Progenitor cell of endocrine pancreas (in vitro differentiated cells): ENCODE results near the gene DGCR2. TPM values are rescaled to one million over a fixed set of nuclear protein-coding genes. Genes with fewer than 3 reads are reported as not detected.

ENCODE experiments used
- DNase-seq: peaks from one replicate; pipeline ENCODE4 v3.0.0; 2021; ENCODE audit warnings: low spot score; ENCODE audit not compliant: unreplicated experiment
- H3K27ac Mint-ChIP-seq: 2 replicates; pipeline ENCODE4 v1.8.0; 2021; ENCODE audit warnings: mild to moderate bottlenecking, moderate library complexity, mixed read lengths
- H3K27me3 Mint-ChIP-seq: 2 replicates; pipeline ENCODE4 v1.8.0; 2021; ENCODE audit warnings: mixed read lengths
- H3K36me3 Mint-ChIP-seq: 2 replicates; pipeline ENCODE4 v1.8.0; 2022; ENCODE audit warnings: mixed read lengths; ENCODE audit not compliant: insufficient read depth
- H3K4me1 Mint-ChIP-seq: 2 replicates; pipeline ENCODE4 v1.8.0; 2021; ENCODE audit warnings: low read depth, mixed read lengths
- H3K4me3 Mint-ChIP-seq: 2 replicates; pipeline ENCODE4 v1.8.0; 2021; ENCODE audit warnings: low read depth, mild to moderate bottlenecking, moderate library complexity, mixed read lengths
- H3K9me3 Mint-ChIP-seq: 2 replicates; pipeline ENCODE4 v1.8.0; 2021; ENCODE audit warnings: low read depth, mixed read lengths
- total RNA-seq: library from RNA; stranded (reverse); gene quantifications from 2 replicates; pipeline ENCODE4 v1.2.1, GENCODE V29; 2021
- TF ChIP-seq, protein P1 (sequence below): fragments of 200-600 bp; sonication (generic); IDR thresholded peaks from one replicate; pipeline ENCODE4 v1.5.0; 2021; ENCODE audit warnings: antibody characterized with exemption, mild to moderate bottlenecking; ENCODE audit not compliant: unreplicated experiment

Gene DGCR2
- total RNA-seq, 1 donor from 2014 or later: 89.1 TPM

DNA sequence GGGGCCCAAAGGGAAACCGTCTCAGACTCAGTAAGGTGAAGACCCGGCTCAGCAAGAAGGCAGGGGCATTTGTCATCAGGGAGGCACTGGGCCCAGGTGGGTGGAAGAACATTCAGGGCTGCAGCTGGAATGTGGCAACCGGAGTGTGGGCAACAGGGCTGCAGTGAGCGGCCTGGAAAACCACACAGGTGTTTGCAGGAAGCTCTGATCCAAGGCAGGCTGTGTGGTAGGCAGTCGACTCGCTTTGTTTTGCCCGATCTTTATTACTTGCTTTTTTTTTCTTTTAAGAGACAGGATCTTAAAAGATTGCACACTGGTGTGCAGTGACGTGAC is 82.8 kb downstream of the DGCR2 start:
- no peaks in the 10 kb centered on the region for H3K27me3 Mint-ChIP-seq
- no peaks in the 10 kb centered on the region for H3K9me3 Mint-ChIP-seq
- no peak for DNase-seq
- TF ChIP-seq, protein P1, sequence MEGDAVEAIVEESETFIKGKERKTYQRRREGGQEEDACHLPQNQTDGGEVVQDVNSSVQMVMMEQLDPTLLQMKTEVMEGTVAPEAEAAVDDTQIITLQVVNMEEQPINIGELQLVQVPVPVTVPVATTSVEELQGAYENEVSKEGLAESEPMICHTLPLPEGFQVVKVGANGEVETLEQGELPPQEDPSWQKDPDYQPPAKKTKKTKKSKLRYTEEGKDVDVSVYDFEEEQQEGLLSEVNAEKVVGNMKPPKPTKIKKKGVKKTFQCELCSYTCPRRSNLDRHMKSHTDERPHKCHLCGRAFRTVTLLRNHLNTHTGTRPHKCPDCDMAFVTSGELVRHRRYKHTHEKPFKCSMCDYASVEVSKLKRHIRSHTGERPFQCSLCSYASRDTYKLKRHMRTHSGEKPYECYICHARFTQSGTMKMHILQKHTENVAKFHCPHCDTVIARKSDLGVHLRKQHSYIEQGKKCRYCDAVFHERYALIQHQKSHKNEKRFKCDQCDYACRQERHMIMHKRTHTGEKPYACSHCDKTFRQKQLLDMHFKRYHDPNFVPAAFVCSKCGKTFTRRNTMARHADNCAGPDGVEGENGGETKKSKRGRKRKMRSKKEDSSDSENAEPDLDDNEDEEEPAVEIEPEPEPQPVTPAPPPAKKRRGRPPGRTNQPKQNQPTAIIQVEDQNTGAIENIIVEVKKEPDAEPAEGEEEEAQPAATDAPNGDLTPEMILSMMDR: no peak
- H3K4me3 Mint-ChIP-seq: no peak overlapping the region
- no peaks in the 10 kb centered on the region for H3K4me1 Mint-ChIP-seq
- H3K27ac Mint-ChIP-seq: no peak overlapping the region
- peaks cover 6% of the 10 kb centered on the region for H3K36me3 Mint-ChIP-seq

GRCh38 chr22:19038728-19039447 is 83.3 kb downstream of the DGCR2 start:
- H3K27ac Mint-ChIP-seq: no peak overlapping the region
- DNase-seq: no peak
- H3K4me1 Mint-ChIP-seq: no peaks in the 10 kb centered on the region
- no peaks in the 10 kb centered on the region for H3K9me3 Mint-ChIP-seq
- TF ChIP-seq, protein P1: no peak
- no peak overlapping the region for H3K4me3 Mint-ChIP-seq
- peaks cover 6% of the 10 kb centered on the region for H3K36me3 Mint-ChIP-seq
- H3K27me3 Mint-ChIP-seq: no peaks in the 10 kb centered on the region

DNA sequence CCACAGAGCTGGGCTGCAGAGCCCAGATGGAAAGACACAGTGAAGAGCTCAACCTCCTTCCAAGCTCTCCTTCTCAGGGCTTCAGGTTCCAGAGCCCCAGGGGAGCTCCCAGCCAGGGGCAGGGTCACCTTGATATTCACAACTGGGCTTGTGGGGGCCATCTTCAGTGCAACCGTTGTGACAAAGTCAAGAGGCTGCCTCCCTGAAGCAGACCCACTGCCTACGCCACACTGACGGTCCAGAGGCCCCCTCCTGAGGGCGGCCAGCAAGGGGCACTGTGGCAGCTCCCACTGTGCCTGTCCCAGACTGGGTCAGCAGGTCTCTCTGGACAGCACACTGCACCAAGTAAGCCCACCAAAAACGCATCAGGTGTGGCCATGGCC is 84.1 kb downstream of the DGCR2 start:
- DNase-seq: no peak
- H3K4me1 Mint-ChIP-seq: no peaks in the 10 kb centered on the region
- TF ChIP-seq, protein P1: no peak
- H3K9me3 Mint-ChIP-seq: no peaks in the 10 kb centered on the region
- H3K27ac Mint-ChIP-seq: no peak overlapping the region
- no peak overlapping the region for H3K4me3 Mint-ChIP-seq
- peaks cover 6% of the 10 kb centered on the region for H3K36me3 Mint-ChIP-seq
- peaks cover 2% of the 10 kb centered on the region for H3K27me3 Mint-ChIP-seq

GRCh38 chr22:19037282-19038163 is 84.7 kb downstream of the DGCR2 start:
- Mint-ChIP-seq H3K4me3 (no peak overlapping the region), H3K36me3 (peaks cover 6% of the 10 kb centered on the region), H3K27me3 (peaks cover 8% of the 10 kb centered on the region), H3K9me3 (no peaks in the 10 kb centered on the region), H3K27ac (no peak overlapping the region), H3K4me1 (no peaks in the 10 kb centered on the region)
- TF ChIP-seq, protein P1: no peak
- DNase-seq: no peak

- Mint-ChIP-seq H3K27ac (no peak overlapping the region), H3K36me3 (peaks cover 6% of the 10 kb centered on the region), H3K9me3 (no peaks in the 10 kb centered on the region), H3K4me1 (no peaks in the 10 kb centered on the region), H3K4me3 (no peak overlapping the region), H3K27me3 (peaks cover 8% of the 10 kb centered on the region)
- TF ChIP-seq, protein P1: no peak
- DNase-seq: no peak
These were observed 85.5 kb downstream of the DGCR2 start for GRCh38 chr22:19036523-19037273.
